ENCODE data around the gene PPP6R3. TPM values are rescaled to one million over a fixed set of nuclear protein-coding genes. Genes with fewer than 3 reads are reported as not detected.
A peak's percentile ranks its signal among the peaks of the same experiment; 100 is the strongest.

Gene PPP6R3
- total and polyA plus RNA-seq, 5 experiments from 2014 or later = 44.0 to 169 (median 46.6) TPM

DNA sequence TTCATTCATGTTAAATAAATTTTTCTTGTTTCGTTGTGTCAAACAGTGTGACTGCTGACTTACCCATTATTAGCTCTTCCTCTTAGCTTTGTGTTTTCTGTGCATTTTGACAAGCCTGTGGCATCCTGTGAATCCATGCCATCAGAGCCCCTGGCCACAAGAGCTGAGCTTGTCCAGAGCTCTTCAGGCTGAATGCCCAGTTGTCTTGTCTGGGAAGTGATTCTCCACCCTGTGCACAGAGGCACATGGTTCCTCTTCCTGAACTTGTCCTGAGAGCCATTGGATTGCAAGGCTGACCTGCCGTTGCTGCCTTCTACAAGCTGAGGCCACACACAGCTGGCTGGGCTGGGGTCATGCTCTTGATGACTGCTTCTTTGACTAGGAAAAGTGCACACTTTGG is 64.1 kb downstream of the PPP6R3 start:
- POLR2A ChIA-PET = interaction anchor here (0.6 kb wide), 3 partner anchors 10 to 233 kb away, joined by 3 read pairs; no protein-coding TSS in a partner anchor
- H3K27me3 Mint-ChIP-seq = no peaks in the 10 kb centered on the region
- DNase-seq (no peak), ATAC-seq (no peak)
- H3K27ac Mint-ChIP-seq = peak overlapping the region in 8 of 10 donors; percentile 3 to 82 (median 50)
- H3K9me3 Mint-ChIP-seq = no peaks in the 10 kb centered on the region
- peaks cover 0 to 90% (median 30%) of the 10 kb centered on the region in 3 donors for H3K36me3 Mint-ChIP-seq
- H3K4me1 Mint-ChIP-seq = peaks cover 52 to 93% (median 83%) of the 10 kb centered on the region in 4 donors
- no peak overlapping the region for H3K4me3 Mint-ChIP-seq

DNA sequence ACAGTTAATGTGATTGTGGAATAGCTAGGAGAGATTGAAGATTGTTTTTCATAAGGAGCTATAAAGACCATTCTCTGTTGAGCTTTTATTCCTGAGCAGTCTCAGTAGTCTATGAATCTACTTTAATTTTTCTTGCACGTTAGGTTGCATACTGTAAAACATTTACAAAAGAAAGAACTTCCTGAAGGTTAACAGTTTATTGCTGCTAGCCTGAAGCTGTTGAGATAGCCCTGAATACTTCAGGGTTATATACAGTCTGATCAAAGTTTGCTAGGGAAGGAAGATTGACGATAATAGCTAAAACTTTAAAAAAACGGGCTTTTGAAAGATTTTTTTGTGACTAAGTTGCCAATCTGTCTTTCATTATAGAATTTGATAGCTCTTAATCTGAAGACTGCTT is 64.8 kb downstream of the PPP6R3 start:
- peaks cover 0 to 88% (median 29%) of the 10 kb centered on the region in 3 donors for H3K36me3 Mint-ChIP-seq
- H3K27me3 Mint-ChIP-seq = no peaks in the 10 kb centered on the region
- H3K4me1 Mint-ChIP-seq = peaks cover 54 to 98% (median 87%) of the 10 kb centered on the region in 4 donors
- no peak for ATAC-seq
- H3K4me3 Mint-ChIP-seq = no peak overlapping the region
- no peaks in the 10 kb centered on the region for H3K9me3 Mint-ChIP-seq
- peak overlapping the region in 8 of 10 donors; percentile 22 to 78 (median 48) for H3K27ac Mint-ChIP-seq
- POLR2A ChIA-PET = no interaction called here
- no peak for DNase-seq

DNA sequence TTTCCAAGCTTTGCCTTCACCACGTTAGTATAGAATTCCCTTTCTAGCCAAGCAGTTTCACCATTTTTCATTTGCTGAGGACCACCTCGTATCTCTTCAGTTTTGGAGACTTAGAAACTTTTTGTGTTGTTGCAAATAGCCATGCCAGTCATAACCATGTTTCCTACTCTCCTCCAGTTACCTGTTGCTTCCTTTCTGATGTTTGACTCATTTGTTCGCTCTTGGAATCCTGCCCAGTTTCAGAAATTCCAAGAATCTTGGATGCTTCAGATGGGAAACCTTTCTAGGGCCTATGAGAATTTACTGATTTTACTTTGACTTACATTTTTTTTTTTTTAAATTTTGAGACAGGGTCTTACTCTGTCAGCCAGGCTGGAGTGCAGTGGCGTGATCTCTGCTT is 65.4 kb downstream of the PPP6R3 start:
- H3K36me3 Mint-ChIP-seq = peaks cover 0 to 85% (median 28%) of the 10 kb centered on the region in 3 donors
- DNase-seq (no peak), ATAC-seq (no peak)
- no peak overlapping the region for H3K4me3 Mint-ChIP-seq
- no peaks in the 10 kb centered on the region for H3K9me3 Mint-ChIP-seq
- peak overlapping the region in 4 of 10 donors; percentile 26 to 51 (median 34) for H3K27ac Mint-ChIP-seq
- peaks cover 53 to 95% (median 89%) of the 10 kb centered on the region in 4 donors for H3K4me1 Mint-ChIP-seq
- POLR2A ChIA-PET = no interaction called here
- H3K27me3 Mint-ChIP-seq = no peaks in the 10 kb centered on the region

DNA sequence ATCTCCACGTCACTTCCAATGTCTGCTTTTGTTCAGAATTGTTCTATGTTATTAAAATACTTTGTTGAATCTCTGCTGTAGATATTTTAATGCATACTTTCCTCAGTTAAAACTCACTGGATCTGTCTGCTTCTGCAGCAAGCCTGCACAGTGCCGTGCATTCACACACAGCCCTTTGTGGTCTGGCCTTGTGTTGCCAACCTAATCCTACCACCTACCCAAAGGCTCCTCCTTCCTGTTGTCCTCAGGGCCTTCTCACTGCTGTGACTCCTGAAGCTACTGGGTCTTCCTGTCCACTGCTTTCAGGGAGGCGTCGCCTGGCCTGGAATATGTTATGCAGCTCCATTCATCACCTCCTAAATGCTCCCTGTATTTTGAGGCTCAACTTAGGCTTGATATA is 67.0 kb downstream of the PPP6R3 start:
- POLR2A ChIA-PET = interaction anchor here (0.7 kb wide), 1 partner anchor 12 kb away, joined by 3 read pairs; no protein-coding TSS in a partner anchor
- peak overlapping the region; percentile 52 to 92 (median 82) for H3K27ac Mint-ChIP-seq
- H3K4me1 Mint-ChIP-seq = peaks cover 50 to 92% (median 89%) of the 10 kb centered on the region in 4 donors
- DNase-seq = no peak
- peaks cover 0 to 80% (median 16%) of the 10 kb centered on the region in 3 donors for H3K36me3 Mint-ChIP-seq
- no peaks in the 10 kb centered on the region for H3K27me3 Mint-ChIP-seq
- ATAC-seq = peak; percentile 48 to 51
- no peaks in the 10 kb centered on the region for H3K9me3 Mint-ChIP-seq
- H3K4me3 Mint-ChIP-seq = peak overlapping the region in 9 of 10 donors; percentile 20 to 69 (median 51)

DNA sequence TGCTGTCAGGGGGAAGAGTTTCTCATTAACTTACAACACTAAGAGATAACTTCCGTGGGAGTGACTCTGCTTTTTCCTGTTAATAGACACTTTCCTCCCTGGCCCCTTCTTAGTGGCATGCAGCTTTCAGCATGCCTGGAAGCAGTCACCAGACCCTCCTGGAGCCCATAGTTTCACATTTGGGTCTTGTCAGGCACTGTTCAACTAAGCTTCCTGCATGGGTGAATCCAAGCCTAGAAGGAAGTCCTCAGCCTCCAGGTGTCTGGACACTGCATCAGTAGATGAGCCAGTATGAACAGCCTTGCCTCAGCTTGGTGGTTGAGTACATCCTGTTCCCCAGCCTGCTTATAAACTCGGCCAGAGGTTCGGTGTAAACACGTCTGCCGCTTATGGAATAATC is 68.1 kb downstream of the PPP6R3 start:
- peak in 5 of 10 donors; percentile 13 to 64 (median 24) for DNase-seq
- no peaks in the 10 kb centered on the region for H3K9me3 Mint-ChIP-seq
- H3K27ac Mint-ChIP-seq = peak overlapping the region; percentile 18 to 90 (median 79)
- peaks cover 51 to 92% (median 91%) of the 10 kb centered on the region in 4 donors for H3K4me1 Mint-ChIP-seq
- peaks cover 0 to 75% (median 8%) of the 10 kb centered on the region in 3 donors for H3K36me3 Mint-ChIP-seq
- H3K4me3 Mint-ChIP-seq = peak overlapping the region; percentile 4 to 74 (median 52)
- H3K27me3 Mint-ChIP-seq = no peaks in the 10 kb centered on the region
- peak; percentile 79 to 84 for ATAC-seq
- POLR2A ChIA-PET = interaction anchor here (0.6 to 1.1 kb wide), 7 partner anchors 17 to 1146 kb away, joined by 3 to 5 read pairs (median 3); no protein-coding TSS in a partner anchor

DNA sequence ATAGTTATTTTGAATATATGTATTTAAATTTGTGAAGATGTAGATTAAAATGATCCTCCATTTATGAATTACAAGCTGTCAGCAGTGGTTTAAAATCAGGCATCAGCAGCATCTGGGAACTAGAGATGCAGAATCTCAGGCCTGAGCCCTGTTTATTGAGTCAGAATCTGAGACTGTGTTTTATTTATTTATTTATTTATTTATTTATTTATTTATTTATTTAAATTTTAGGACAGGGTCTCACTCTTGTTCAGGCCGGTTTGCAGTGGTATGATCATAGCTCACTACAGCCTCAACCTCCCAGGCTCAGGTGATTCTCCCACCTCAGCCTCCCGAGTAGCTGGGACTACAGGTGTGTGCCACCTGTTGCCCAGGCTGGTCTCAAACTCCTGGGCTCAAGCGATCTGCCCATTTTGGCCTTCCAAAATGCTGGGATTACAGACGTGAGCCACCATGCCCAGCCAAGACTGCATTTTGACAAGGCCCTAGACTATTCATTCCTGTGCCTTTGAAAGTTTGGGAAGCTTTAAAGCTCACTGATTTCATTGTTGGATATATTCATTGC is 70.7 kb downstream of the PPP6R3 start:
- H3K4me1 Mint-ChIP-seq = peaks cover 48 to 89% (median 86%) of the 10 kb centered on the region in 4 donors
- no peaks in the 10 kb centered on the region for H3K27me3 Mint-ChIP-seq
- H3K27ac Mint-ChIP-seq = peak overlapping the region in 6 of 10 donors; percentile 7 to 66 (median 37)
- POLR2A ChIA-PET = no interaction called here
- peaks cover 0 to 71% (median 3%) of the 10 kb centered on the region in 3 donors for H3K36me3 Mint-ChIP-seq
- H3K4me3 Mint-ChIP-seq = no peak overlapping the region
- no peak for ATAC-seq
- no peak for DNase-seq
- no peaks in the 10 kb centered on the region for H3K9me3 Mint-ChIP-seq

DNA sequence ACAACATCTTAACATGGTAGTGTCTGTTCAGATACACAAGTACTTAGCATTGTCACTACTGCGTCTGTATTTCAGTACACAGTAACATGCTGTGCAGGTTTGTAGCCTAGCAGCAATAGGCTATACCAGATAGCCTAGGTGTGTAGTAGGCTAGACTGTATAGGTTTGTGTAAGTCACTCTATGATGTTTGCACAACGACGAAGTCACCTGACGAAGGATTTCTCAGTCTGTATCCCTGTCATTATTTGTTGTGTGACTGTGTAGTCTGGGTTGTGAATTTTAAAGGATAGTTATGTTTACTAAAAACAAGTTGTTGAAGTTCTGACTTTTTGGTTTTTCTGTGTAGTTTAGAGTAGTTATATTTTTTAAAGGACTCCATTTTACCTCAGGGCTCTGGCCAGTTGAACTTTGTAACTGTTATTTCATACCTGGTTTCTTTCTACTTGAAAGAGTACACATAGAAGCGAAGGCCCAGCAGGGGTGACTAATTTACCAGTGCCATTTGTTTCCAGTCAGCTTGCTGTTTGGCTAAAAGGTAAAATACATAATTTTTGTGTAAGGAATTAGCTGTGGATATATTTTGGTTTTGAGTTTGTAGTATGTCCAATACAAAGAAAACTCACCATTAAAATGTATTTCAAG is 72.3 kb downstream of the PPP6R3 start:
- Mint-ChIP-seq H3K36me3 (peaks cover 0 to 68% (median 4%) of the 10 kb centered on the region in 3 donors), H3K9me3 (no peaks in the 10 kb centered on the region), H3K4me1 (peaks cover 42 to 85% (median 80%) of the 10 kb centered on the region in 4 donors), H3K27ac (peak overlapping the region in 7 of 10 donors; percentile 16 to 78 (median 31)), H3K4me3 (peak overlapping the region in 1 of 10 donors; percentile 26), H3K27me3 (no peaks in the 10 kb centered on the region)
- ATAC-seq (no peak), DNase-seq (no peak)
- POLR2A ChIA-PET = no interaction called here

DNA sequence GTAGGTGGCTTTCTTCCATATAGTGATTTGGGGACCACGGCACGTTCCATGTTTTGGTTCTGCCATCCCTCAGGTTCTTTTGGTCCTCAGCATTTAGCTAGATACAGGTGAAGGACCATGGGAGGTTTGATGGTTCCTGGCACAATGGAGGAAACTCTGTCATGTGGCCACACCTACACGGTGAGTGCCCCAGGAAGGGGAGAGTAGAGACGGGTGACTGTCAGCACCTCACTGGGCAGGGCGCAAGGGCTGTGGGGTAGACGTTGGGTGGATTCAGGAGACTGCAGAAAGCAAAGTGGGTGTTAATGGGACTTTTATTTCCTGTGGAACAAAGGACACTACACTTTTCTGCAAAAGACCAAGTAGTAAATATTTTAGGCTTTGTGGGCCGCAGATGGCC is 73.4 kb downstream of the PPP6R3 start:
- no peak for DNase-seq
- ATAC-seq = peak in 1 of 2 donors; percentile 52
- Mint-ChIP-seq H3K27me3 (no peaks in the 10 kb centered on the region), H3K36me3 (peaks cover 0 to 71% (median 13%) of the 10 kb centered on the region in 3 donors), H3K27ac (peak overlapping the region; percentile 11 to 84 (median 62)), H3K4me3 (peak overlapping the region in 2 of 10 donors; percentile 2 to 39), H3K9me3 (no peaks in the 10 kb centered on the region), H3K4me1 (peaks cover 37 to 82% (median 72%) of the 10 kb centered on the region in 4 donors)
- POLR2A ChIA-PET = no interaction called here

DNA sequence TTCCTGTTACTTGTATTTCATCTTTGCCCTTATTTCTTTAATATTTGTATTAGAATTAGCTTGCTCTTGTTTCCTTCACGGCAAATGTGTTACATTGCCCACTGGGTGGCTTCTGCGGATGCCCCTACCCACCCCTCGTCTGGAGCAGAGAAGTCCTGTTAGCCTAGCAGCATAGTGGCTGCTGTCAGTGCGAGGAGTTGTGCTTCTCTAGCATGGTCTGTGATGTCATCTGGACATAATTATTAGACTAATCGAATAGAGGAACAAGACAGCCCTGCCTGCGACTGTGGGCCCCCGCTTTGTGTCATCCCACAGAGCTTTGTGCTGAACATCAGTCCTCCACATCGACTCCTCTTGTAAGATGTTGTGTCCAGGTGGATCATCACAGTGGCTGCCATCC is 74.5 kb downstream of the PPP6R3 start:
- DNase-seq (no peak), ATAC-seq (no peak)
- POLR2A ChIA-PET = interaction anchor here (0.8 kb wide), 1 partner anchor 11 kb away, joined by 3 read pairs; no protein-coding TSS in a partner anchor
- Mint-ChIP-seq H3K36me3 (peaks cover 10 to 79% (median 23%) of the 10 kb centered on the region in 3 donors), H3K27me3 (no peaks in the 10 kb centered on the region), H3K27ac (peak overlapping the region in 4 of 10 donors; percentile 57 to 85 (median 60)), H3K9me3 (no peaks in the 10 kb centered on the region), H3K4me1 (peaks cover 41 to 83% (median 72%) of the 10 kb centered on the region in 4 donors), H3K4me3 (no peak overlapping the region)

DNA sequence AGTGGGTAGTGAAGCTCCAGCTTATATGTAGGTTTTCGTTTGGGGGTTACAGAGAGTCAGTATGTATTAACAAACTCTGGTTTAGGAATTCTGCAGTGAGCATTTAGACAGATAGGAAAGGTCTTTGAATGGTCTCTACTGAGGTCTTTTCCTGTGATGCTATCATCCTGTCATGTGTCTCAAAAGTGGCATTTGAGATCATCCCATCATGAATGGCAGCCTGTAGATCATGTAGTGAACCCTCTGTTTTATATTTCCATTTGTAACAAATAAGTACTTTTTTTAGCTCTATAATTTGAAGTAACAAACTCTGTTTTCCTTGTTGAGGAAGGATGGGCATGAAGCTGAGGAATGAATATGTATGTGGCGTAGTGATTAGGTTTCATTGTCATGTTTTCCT is 76.2 kb downstream of the PPP6R3 start:
- H3K27ac Mint-ChIP-seq = peak overlapping the region in 8 of 10 donors; percentile 49 to 85 (median 70)
- POLR2A ChIA-PET = no interaction called here

DNA sequence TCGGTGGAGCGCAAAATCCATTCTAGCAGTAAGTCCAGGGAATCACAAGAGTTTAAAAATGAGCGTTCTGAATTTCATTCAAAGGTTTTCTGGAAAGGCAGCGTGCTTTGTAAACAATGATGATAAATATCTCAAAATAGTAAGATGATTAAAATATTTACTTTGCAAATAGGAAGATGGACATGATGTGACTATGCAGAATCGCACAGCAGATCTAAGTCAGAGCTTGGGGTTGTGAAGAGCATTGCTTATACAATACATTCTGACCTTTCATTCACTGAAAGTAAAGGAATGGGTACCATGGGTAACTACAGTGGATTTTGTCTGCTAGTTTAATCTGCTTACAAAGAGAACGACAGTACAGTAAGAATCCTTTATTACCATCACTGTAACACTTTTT is 77.5 kb downstream of the PPP6R3 start:
- H3K4me1 Mint-ChIP-seq = peaks cover 42 to 84% (median 71%) of the 10 kb centered on the region in 4 donors
- no peak for ATAC-seq

More for the DNA sequence above, 76.2 kb downstream of the PPP6R3 start:
- Mint-ChIP-seq H3K36me3 (peaks cover 10 to 87% (median 34%) of the 10 kb centered on the region in 3 donors), H3K4me1 (peaks cover 45 to 85% (median 76%) of the 10 kb centered on the region in 4 donors), H3K27me3 (no peaks in the 10 kb centered on the region), H3K9me3 (no peaks in the 10 kb centered on the region), H3K4me3 (no peak overlapping the region)
- DNase-seq (no peak), ATAC-seq (no peak)

DNA sequence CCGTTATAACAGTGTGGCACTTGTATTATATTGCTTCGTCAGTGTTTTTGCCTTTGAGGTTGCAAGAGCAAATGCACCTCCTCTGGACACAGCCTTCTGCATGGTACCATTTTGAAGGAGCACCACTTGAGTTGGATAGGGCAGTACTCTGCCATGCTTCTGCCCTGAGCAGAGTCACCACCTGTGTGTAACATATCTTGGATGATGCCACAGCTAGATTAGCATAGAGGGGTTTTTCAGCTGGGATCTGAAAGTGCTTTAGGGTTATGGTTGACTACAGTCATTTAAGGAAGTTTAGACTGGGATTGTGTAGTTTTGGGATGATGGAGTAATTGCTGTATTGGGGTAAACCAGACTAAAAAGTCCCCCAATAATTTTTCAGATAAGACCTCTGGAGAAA is 78.8 kb downstream of the PPP6R3 start:
- ATAC-seq (no peak), DNase-seq (no peak)
- Mint-ChIP-seq H3K27me3 (no peaks in the 10 kb centered on the region), H3K9me3 (no peaks in the 10 kb centered on the region), H3K27ac (peak overlapping the region in 8 of 10 donors; percentile 15 to 93 (median 51)), H3K4me1 (peaks cover 44 to 84% (median 67%) of the 10 kb centered on the region in 4 donors), H3K4me3 (peak overlapping the region in 4 of 10 donors; percentile 9 to 47 (median 33)), H3K36me3 (peaks cover 10 to 88% (median 41%) of the 10 kb centered on the region in 3 donors)
- POLR2A ChIA-PET = interaction anchor here (1.3 kb wide), 1 partner anchor 11 kb away, joined by 3 read pairs; no protein-coding TSS in a partner anchor

More for the DNA sequence above, 77.5 kb downstream of the PPP6R3 start:
- POLR2A ChIA-PET = no interaction called here
- Mint-ChIP-seq H3K27ac (peak overlapping the region in 3 of 10 donors; percentile 32 to 65 (median 46)), H3K36me3 (peaks cover 10 to 89% (median 38%) of the 10 kb centered on the region in 3 donors), H3K27me3 (no peaks in the 10 kb centered on the region), H3K9me3 (no peaks in the 10 kb centered on the region), H3K4me3 (no peak overlapping the region)
- DNase-seq = no peak

All from naive thymus-derived CD8-positive, alpha-beta T cell (primary cell).